NCI-H524 treated with DMSO at 0.1 percent for 48 hours (cell line): ENCODE results near the gene CLDN9.

Experiments used
- DNase-seq: peaks from one replicate; lab custom pipeline; 2025; lab: John Stamatoyannopoulos, UW

The CLDN9 gene

GRCh38 chr16:2974319-2975056 is 38.2 kb upstream of the CLDN9 start:
- DNase-seq, result no peak

- no peak for DNase-seq
Observed at GRCh38 chr16:2975161-2975795, 37.4 kb upstream of the CLDN9 start.

- no peak for DNase-seq
Observed at GRCh38 chr16:2976201-2976600, 36.5 kb upstream of the CLDN9 start.

- DNase-seq, result no peak
Observed at GRCh38 chr16:2976673-2977072, 36.0 kb upstream of the CLDN9 start.

- no peak for DNase-seq
Observed at GRCh38 chr16:2977440-2977839, 35.3 kb upstream of the CLDN9 start.

- DNase-seq, result no peak
Observed at GRCh38 chr16:2979669-2980226, 33.0 kb upstream of the CLDN9 start.

GRCh38 chr16:2980227-2981176 is 32.2 kb upstream of the CLDN9 start, which contains the start of gene PKMYT1:
Gene PKMYT1, minus strand, starts transcription at chr16:2980446. Its CDS starts 789 bp downstream, at chr16:2979657.
- DNase-seq, result no peak

GRCh38 chr16:2981177-2981898 is 31.4 kb upstream of the CLDN9 start:
- DNase-seq, result no peak

- no peak for DNase-seq
Observed at GRCh38 chr16:2981899-2982250, 30.8 kb upstream of the CLDN9 start.

GRCh38 chr16:2982402-2982801 is 30.3 kb upstream of the CLDN9 start:
- no peak for DNase-seq

GRCh38 chr16:2983706-2984136 is 29.0 kb upstream of the CLDN9 start:
- no peak for DNase-seq

- DNase-seq, result no peak
Observed at GRCh38 chr16:2985462-2985861, 27.3 kb upstream of the CLDN9 start.

- peak; percentile 93 for DNase-seq
Observed at GRCh38 chr16:2985893-2986355, 26.8 kb upstream of the CLDN9 start.

- DNase-seq, result no peak
Observed at GRCh38 chr16:2986623-2987188, 26.0 kb upstream of the CLDN9 start.

- DNase-seq, result no peak
Observed at GRCh38 chr16:2987286-2987685, 25.4 kb upstream of the CLDN9 start.

GRCh38 chr16:2987833-2988232 is 24.9 kb upstream of the CLDN9 start:
- DNase-seq, result peak; percentile 66

- no peak for DNase-seq
Observed at GRCh38 chr16:2988590-2989099, 24.1 kb upstream of the CLDN9 start.

GRCh38 chr16:2990891-2991290 is 21.8 kb upstream of the CLDN9 start:
- no peak for DNase-seq

- no peak for DNase-seq
Observed at GRCh38 chr16:2991566-2992261, 21.0 kb upstream of the CLDN9 start.

GRCh38 chr16:2992383-2993081 is 20.2 kb upstream of the CLDN9 start:
- no peak for DNase-seq
